HG03571 (cell line): ENCODE measurements around the gene LANCL3.
A peak's percentile ranks its signal among the peaks of the same experiment; 100 is the strongest.

Experiments
- ATAC-seq: cut with Tn5 transposase; IDR thresholded peaks from one replicate; pipeline ENCODE4 v1.9.1; 2021; ENCODE audit not compliant: unreplicated experiment

LANCL3 gene

DNA sequence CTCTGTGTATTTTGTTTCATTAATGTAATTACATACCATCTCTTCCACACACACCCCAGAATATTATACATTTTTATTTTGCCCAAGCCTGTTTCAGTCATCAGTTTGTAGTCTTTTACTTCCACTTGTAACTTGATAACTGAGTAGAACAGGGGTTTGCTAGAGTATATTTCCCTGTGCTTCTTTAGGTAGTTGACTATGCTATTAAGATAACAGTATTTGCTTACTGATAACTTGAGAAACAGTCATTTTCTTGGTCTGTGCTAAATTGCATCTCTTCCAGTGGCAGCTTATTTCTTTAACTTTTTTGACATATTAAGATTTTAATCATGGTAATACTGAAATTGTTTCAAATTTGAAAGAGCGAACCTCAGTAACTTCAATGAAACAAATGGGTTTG lies 107.1 kb downstream of the LANCL3 start:
- ATAC-seq = no peak

- no peak for ATAC-seq
Measured at GRCh38 chrX:37679230-37679629, 107.8 kb downstream of the LANCL3 start.

DNA sequence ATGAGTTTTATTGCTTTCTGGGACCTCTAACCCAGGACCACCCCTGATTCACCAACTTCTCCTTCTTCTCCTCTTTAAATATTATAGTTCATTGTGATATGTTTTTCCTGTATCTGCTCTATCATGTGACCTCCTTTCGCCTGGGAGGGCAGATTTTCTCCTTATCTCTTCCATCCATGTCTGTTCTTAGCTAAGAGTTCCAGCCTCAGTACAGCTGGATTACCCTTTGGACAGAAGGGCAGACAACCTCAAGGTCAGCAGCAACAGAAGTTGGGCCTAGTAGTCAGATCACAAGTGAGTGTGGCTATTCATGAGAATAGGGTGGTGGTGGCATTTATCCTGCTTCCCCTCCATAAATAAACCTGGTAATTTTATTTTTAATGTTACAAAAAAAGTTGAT lies 108.4 kb downstream of the LANCL3 start:
- ATAC-seq = no peak

- ATAC-seq = no peak
Measured at GRCh38 chrX:37684426-37684825, 113.0 kb downstream of the LANCL3 start.

DNA sequence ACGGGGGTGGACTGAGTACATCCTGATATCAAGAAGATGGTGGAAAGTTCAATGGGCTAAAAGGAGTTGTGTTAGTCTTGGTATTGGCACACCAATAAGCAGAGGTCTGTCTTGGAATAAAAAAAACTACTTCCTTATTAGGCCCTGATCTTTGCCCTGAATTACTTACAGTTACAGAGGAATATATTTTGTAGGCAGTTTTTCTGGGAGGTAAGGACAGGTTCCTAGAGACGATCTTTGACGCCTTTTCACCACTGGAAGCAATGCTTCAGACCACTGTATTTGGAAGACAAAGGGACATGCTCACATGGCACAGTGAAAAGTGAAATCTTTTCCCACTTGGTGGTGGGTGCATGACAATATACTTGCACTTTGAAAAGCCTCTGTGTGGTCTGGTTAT lies 113.5 kb downstream of the LANCL3 start:
- ATAC-seq = no peak

GRCh38 chrX:37685381-37686359 lies 114.2 kb downstream of the LANCL3 start, which contains the start of gene XK:
Gene XK, plus strand, starts transcription at chrX:37685791. Its CDS starts 171 bp downstream, at chrX:37685962.
- peak; percentile 66 for ATAC-seq

GRCh38 chrX:37686369-37686995 lies 115.0 kb downstream of the LANCL3 start:
- no peak for ATAC-seq

DNA sequence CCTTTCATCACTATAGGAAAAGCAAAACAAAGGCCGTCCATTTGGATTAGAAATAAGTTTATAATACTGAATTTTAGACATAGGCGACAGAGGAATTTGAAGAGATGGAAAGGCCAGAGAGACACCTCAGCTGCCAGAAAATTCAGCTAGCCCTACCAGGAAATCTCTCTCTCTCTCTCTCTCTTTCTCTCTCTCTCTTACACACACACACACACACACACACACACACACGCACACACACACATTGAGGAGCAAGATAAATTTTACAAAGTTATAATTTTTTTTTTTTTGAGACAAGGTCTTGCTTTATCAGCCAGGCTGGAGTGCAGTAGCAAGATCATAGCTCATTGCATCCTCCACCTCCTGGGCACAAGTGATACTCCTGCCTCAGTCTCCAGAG lies 115.5 kb downstream of the LANCL3 start:
- no peak for ATAC-seq

GRCh38 chrX:37690119-37690518 lies 118.7 kb downstream of the LANCL3 start:
- no peak for ATAC-seq

DNA sequence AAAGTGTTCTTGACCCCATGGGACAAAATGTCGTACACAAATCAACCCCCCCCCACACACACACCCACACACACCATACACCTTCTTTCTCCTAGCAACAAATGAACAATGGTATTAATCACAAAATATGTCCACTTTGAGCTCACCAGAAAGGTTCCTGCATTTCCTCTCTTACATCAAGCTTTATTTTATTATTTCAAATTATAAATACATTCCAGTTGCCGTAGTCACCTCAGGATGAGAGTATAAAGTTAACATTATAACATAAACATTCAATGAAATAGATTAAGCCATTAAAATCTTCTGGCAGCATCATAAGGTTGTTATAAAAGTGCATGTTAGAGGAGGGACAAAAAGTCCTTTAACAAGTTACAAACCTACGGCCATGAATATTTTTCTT lies 121.5 kb downstream of the LANCL3 start:
- no peak for ATAC-seq

- no peak for ATAC-seq
Measured at GRCh38 chrX:37697169-37697760, 125.8 kb downstream of the LANCL3 start.

- no peak for ATAC-seq
Measured at GRCh38 chrX:37701588-37701987, 130.1 kb downstream of the LANCL3 start.

GRCh38 chrX:37711991-37712390 lies 140.5 kb downstream of the LANCL3 start:
- ATAC-seq = no peak

- no peak for ATAC-seq
Measured at GRCh38 chrX:37712458-37712857, 141.0 kb downstream of the LANCL3 start.

DNA sequence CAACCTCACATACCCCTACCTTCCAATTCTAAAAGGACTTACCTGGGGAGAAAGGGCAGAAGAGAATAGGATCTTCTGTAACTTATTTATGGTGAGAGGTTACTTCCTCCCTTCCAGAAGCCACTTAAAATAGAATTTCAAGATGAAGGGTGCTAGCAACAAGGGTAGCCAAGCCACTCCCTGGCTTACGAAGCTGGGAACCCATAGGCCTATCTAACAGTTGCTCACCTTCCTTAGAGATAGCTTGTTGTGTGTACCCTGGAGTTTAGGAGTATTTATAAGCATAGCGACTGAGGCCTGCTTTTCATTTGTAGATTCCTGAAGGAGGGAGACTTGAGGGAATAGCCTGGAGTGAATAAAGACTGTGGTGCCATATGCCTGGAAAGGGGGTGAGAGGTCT lies 143.0 kb downstream of the LANCL3 start:
- ATAC-seq = no peak

- ATAC-seq = no peak
Measured at GRCh38 chrX:37716602-37717001, 145.1 kb downstream of the LANCL3 start.

DNA sequence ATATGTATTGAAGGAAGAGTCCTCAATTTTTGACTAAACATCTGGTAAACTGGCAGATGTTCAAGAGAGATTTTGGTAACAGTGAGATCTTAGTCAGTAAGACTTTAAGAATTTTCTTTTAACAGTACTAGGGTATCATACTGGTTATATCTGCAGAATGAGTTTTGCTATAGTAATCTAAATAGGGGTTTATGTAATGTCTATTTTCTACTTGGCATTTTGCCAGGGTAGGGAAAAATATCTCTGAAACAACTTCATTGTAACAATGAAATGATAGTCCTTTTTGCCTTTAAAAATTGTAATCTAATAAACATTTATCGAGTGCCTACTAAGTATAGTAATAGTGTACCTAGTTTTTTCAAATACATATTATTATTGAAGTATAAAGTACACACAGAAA lies 146.2 kb downstream of the LANCL3 start:
- ATAC-seq = no peak

- no peak for ATAC-seq
Measured at GRCh38 chrX:37722595-37722994, 151.1 kb downstream of the LANCL3 start.

DNA sequence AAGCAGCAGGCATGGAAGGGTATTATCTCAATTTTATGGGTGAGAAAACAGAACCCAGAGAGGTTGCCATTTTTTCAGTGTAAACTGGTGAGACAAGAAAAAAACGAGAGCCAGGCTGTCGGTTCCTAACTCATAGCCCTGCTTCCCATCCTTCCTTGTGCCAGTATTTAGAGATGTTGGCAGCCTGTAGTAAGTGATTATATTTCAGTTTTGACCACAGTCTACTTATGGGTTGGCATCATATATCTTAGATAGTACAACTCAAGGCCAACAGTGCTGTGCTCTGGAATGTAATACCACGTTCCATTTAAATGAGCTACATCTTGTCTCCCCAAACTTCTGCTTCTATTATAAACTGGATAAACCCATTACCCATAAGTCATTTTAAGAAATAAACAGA lies 154.9 kb downstream of the LANCL3 start:
- ATAC-seq = no peak
